Common myeloid progenitor, CD34-positive (primary cell): Measurements from ENCODE around the gene RAB11FIP3.
"Not testable (repeated sequence)": the region's sequence is repeated elsewhere in the genome, so short reads cannot be mapped to it uniquely, and the experiment has no call there.

ENCODE experiments used
- CTCF ChIA-PET: fragments of 350-600 bp; sonication (Branson Sonifier 250); formaldehyde crosslinking; loops from one replicate; lab custom pipeline; 2021; ENCODE audit warnings: antibody characterized with exemption; lab: Charles Lee
- POLR2A ChIA-PET: fragments of 350-600 bp; sonication (Branson Sonifier 250); formaldehyde crosslinking; loops from one replicate; lab custom pipeline; 2021; ENCODE audit warnings: antibody characterized with exemption; lab: Charles Lee
- DNase-seq, 3 donors: peaks; one replicate each; pipeline versions ENCODE4 v3.0.0 to v3.0.0-alpha.2; 2013
- H3K27ac ChIP-seq, 2 experiments: 1 replicate in 1 of 2; 2 replicates in 1 of 2; pipeline ENCODE4 v1.7.0; 2013; ENCODE audit warnings: inconsistent platforms in 2 of 2, low read length in 2 of 2, mild to moderate bottlenecking in 2 of 2, low read depth in 1 of 2, moderate library complexity in 1 of 2; ENCODE audit not compliant: severe bottlenecking in 2 of 2, insufficient read depth in 1 of 2, poor library complexity in 1 of 2
- H3K27me3 ChIP-seq, 5 experiments: replicated peaks in 2 of 5; 1 replicate in 3 of 5; 2 replicates in 2 of 5; pipeline versions ENCODE4 v1.6.1 to v1.7.0; 2013; ENCODE audit warnings: low read length in 4 of 5, mild to moderate bottlenecking in 2 of 5, moderate library complexity in 2 of 5, inconsistent platforms in 1 of 5; ENCODE audit not compliant: insufficient read depth in 5 of 5, control insufficient read depth in 4 of 5
- H3K36me3 ChIP-seq, 4 experiments: 1 replicate in 2 of 4; 2 replicates in 2 of 4; pipeline versions ENCODE4 v1.6.1 to v1.7.0; 2013; ENCODE audit warnings: low read length in 3 of 4, control low read depth in 1 of 4, mild to moderate bottlenecking in 1 of 4; ENCODE audit not compliant: control insufficient read depth in 4 of 4, insufficient read depth in 4 of 4
- H3K4me1 ChIP-seq, 4 experiments: 1 replicate in 3 of 4; 2 replicates in 1 of 4; pipeline versions ENCODE4 v1.6.1 to v1.7.1; 2013; ENCODE audit warnings: low read length in 3 of 4, mild to moderate bottlenecking in 3 of 4, control low read depth in 1 of 4, inconsistent platforms in 1 of 4, moderate library complexity in 1 of 4; ENCODE audit not compliant: control insufficient read depth in 4 of 4, insufficient read depth in 4 of 4; ENCODE audit errors: control extremely low read depth in 1 of 4
- H3K4me3 ChIP-seq, 7 experiments: 1 replicate in 4 of 7; 2 replicates in 3 of 7; pipeline versions ENCODE4 v1.5.1 to v1.7.0; 2013; ENCODE audit warnings: mild to moderate bottlenecking in 7 of 7, low read length in 6 of 7, moderate library complexity in 6 of 7, inconsistent platforms in 2 of 7, low read depth in 2 of 7, control low read depth in 1 of 7; ENCODE audit not compliant: insufficient read depth in 4 of 7, control insufficient read depth in 1 of 7; ENCODE audit errors: extremely low read depth in 1 of 7
- H3K9me3 ChIP-seq, 5 experiments: 1 replicate in 4 of 5; 2 replicates in 1 of 5; pipeline versions ENCODE4 v1.6.1 to v1.7.1; 2013; ENCODE audit warnings: low read length in 4 of 5, mild to moderate bottlenecking in 2 of 5, inconsistent platforms in 1 of 5, low read depth in 1 of 5, moderate library complexity in 1 of 5; ENCODE audit not compliant: control insufficient read depth in 4 of 5, insufficient read depth in 2 of 5; ENCODE audit errors: control extremely low read depth in 1 of 5
- WGBS: methylation state at CpG from one replicate; pipeline ENCODE4 v1.1.5; 2013; ENCODE audit not compliant: insufficient coverage; 5-methylcytosine and 5-hydroxymethylcytosine counted together

RAB11FIP3 gene

DNA sequence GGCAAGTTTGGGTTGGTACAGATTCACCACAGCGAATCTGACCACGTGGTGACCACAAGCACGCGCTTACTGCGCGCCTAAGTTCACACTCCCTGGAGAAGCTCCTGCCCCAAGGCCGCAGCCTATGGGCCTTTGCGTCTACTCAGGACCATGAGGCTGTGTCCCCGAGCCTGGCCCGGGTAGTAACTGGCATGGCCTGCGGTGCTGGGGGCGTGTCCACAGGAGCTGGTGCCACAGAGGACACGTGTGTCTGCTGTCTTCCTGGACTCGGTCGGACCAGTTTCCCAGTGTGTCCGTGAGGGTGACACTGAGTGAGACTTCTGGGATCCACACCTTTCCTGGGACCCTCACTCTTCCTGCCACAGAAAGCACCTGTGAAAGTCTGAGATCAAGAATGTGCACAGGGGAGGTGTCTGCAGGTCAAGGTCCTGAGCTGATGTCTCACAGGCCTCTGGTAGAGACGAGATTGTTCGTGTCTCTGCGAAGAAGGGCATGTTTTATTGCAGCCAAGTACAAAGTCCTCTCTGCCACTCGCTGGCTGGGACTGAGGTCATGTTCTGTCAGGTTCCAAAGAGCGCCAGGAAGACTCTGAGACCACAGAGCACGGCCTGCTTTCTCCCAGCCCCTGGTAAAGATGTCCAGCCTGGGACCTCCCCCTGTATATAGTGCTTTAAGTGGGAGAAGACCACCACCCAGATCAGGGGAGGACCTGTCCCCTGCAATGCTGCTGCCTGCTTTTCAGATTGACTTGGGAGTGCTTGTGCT, 76.9 kb downstream of the RAB11FIP3 start:
- POLR2A ChIA-PET, result no interaction called here
- CTCF ChIA-PET, result interaction anchor here (0.7 to 1.1 kb wide), 2 partner anchors 22 to 46 kb away, joined by 3 to 4 read pairs; no protein-coding TSS in a partner anchor

DNA sequence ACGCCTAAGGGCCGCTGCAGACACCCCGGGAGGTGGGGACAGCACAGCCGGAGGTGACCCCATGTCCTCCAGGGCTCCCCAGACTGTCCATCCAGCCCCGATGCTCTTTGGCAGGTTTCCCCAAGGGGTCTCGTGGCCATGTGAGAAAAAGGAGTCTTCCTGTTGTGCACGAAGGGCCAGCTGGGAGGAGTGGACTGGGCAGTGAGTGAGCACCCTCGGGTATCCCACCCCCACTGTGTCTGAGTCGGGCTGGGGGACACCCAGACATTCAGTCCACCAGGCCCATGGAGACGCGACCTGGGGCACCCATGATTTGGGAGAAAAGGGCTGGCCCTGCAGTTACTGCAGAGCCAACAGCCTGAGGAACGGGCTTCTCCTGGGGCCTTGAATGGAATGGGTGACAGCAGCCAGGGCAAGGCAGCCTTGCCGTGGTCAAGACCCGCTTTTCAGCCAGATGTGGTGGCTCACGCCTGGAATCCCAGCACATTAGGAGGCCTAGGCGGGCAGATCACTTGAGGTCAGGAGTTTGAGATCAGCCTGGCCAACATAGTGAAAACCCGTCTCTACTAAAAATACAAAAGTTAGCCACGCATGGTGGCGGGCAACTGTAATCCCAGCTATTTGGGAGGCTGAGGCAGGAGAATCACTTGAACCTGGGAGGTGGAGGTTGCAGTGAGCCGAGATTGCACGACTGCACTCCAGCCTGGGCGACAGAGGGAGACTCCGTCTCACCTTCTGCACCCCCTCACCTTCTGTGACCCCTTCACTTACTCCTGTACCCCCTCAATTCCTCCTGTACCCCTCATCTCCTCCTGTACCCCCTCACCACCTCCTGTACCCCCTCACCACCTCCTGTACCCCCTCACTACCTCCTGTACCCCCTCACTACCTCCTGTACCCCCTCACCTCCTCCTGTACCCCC, 78.0 kb downstream of the RAB11FIP3 start:
- CTCF ChIA-PET, result no interaction called here
- over 99% methylated on average over 19 of the region's 23 CpGs for WGBS

More for the DNA sequence above, 76.9 kb downstream of the RAB11FIP3 start:
- WGBS, result 94% methylated on average over 19 of the region's 22 CpGs
- Histone ChIP-seq H3K4me3 (no peak overlapping the region), H3K4me1 (peaks cover 0 to 2% (median under 1%) of the 10 kb centered on the region in 4 experiments), H3K36me3 (peaks cover 0 to 40% (median 5%) of the 10 kb centered on the region in 4 experiments), H3K27ac (no peak overlapping the region), H3K27me3 (no peaks in the 10 kb centered on the region), H3K9me3 (no peaks in the 10 kb centered on the region)
- no peak for DNase-seq

DNA sequence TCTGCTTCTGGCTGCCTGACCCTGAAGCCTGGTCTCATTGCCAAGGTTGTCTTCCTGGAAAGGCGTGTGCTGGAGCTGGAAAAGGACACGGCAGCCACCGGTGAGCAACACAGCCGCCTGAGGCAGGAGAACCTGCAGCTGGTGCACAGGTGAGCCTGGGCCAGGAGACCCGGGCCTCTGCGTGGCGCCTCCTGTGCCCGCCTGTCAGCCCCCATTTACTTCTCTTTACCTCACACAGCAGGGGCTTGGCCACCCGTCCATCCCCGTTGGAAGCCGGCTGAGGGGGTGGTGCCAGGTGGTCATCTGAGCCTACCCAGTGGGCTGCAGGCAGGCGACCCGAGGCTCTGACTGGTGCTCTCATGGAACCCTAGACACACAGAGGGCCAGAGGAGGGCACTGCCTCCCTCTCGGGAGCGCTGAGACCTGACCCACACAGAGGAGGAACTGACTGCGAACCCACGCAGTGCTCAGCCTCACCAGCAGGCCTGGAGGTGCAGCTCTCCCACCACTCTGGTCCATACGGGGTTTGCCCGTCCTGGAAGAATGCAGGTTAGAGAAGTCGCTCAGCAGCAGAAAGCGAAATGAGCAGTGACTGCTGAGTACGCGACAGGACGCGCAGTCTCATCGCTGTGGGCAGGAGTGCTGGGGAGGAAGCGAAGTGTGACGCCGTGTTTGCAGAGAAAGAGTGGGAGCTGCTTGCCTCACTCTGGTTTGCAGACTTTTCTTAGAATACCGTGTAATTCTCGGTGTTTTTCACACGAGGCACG, 80.2 kb downstream of the RAB11FIP3 start:
- CTCF ChIA-PET, result no interaction called here
- POLR2A ChIA-PET, result no interaction called here
- Histone ChIP-seq H3K27ac (no peak overlapping the region), H3K36me3 (peaks cover 2 to 46% (median 10%) of the 10 kb centered on the region in 4 experiments), H3K27me3 (no peaks in the 10 kb centered on the region), H3K4me1 (peaks cover 0 to 9% (median 0%) of the 10 kb centered on the region in 4 experiments), H3K4me3 (no peak overlapping the region), H3K9me3 (no peaks in the 10 kb centered on the region)
- DNase-seq, result no peak
- 94% methylated on average over 31 of the region's 33 CpGs for WGBS

More for the DNA sequence above, 78.0 kb downstream of the RAB11FIP3 start:
- H3K9me3 ChIP-seq, result no peaks in the 10 kb centered on the region
- no peaks in the 10 kb centered on the region for H3K27me3 ChIP-seq
- DNase-seq, result no peak
- H3K27ac ChIP-seq, result no peak overlapping the region
- H3K4me1 ChIP-seq, result no peaks in the 10 kb centered on the region
- POLR2A ChIA-PET, result no interaction called here
- H3K36me3 ChIP-seq, result peaks cover 0 to 41% (median 5%) of the 10 kb centered on the region in 4 experiments
- H3K4me3 ChIP-seq, result no peak overlapping the region

DNA sequence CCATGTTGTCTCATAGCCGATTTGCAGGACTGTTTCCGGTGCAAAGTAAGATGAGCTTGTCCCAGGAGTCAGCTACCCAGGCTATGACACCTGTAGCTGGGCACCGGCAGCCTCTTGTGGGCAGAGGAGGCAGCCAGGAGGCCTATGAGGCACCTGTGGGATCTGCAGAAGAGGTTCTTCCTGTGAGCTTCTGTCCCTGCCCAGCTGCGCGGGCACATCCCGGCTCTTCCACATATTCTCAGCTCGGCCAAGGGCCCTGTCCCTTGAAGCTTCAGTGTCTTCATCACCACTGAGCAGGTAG, 80.7 kb downstream of the RAB11FIP3 start:
- DNase-seq, result no peak
- WGBS, result 97% methylated on average over 7 of the region's 7 CpGs
- no peak overlapping the region for H3K4me3 ChIP-seq
- no peaks in the 10 kb centered on the region for H3K27me3 ChIP-seq
- ChIA-PET CTCF (no interaction called here), POLR2A (no interaction called here)
- H3K9me3 ChIP-seq, result no peaks in the 10 kb centered on the region
- peaks cover 2 to 47% (median 10%) of the 10 kb centered on the region in 4 experiments for H3K36me3 ChIP-seq
- no peak overlapping the region for H3K27ac ChIP-seq
- peaks cover 0 to 9% (median 0%) of the 10 kb centered on the region in 4 experiments for H3K4me1 ChIP-seq

DNA sequence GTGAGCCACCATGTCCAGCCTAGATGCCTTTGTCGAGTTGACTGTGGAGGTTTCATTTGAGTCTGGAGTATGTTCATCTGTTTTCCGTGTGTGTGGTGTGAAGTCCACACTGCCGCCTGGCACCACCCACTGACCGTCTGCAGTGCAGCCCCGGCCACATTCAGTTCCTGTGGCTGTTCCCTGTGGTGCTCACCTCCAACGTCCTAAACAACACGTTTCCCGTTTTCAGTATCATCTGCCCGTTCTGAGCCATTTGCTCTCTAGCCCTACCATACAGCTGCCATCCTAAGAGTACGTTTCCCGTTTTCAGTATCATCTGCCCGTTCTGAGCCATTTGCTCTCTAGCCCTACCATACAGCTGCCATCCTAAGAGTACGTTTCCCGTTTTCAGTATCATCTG, 82.1 kb downstream of the RAB11FIP3 start:
- H3K36me3 ChIP-seq, result peaks cover 2 to 43% (median 10%) of the 10 kb centered on the region in 4 experiments
- POLR2A ChIA-PET, result interaction anchor here (0.7 kb wide), 1 partner anchor 1896 kb away, joined by 3 read pairs; no protein-coding TSS in a partner anchor
- 92% methylated on average over 12 of the region's 14 CpGs for WGBS
- H3K9me3 ChIP-seq, H3K27ac ChIP-seq, H3K4me3 ChIP-seq, H3K4me1 ChIP-seq, H3K27me3 ChIP-seq, DNase-seq, CTCF ChIA-PET: not testable (repeated sequence)

DNA sequence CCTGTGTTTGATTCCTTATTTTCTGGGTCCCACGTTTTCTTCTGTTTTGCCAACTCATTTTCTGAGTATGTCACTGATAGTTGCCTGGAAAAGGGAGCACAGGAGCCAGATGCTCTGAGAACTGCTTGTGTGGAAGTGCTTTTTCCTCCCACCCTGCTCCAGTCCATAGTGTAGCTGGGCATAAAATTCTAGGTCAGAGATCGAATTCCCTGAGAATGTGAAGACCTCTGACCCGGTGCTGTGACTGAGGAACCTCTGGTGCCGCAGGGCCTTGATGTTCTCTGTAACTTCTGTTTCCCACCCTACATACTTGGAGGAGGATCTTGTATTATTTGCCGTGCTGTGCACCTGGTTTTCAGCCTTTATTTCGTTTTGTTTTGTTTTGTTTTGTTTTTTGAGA, 82.5 kb downstream of the RAB11FIP3 start:
- Histone ChIP-seq H3K27ac (no peak overlapping the region), H3K27me3 (no peaks in the 10 kb centered on the region), H3K4me1 (peaks cover 0 to 9% (median 0%) of the 10 kb centered on the region in 4 experiments), H3K9me3 (no peaks in the 10 kb centered on the region), H3K4me3 (no peak overlapping the region), H3K36me3 (peaks cover 2 to 40% (median 10%) of the 10 kb centered on the region in 4 experiments)
- DNase-seq, result no peak
- WGBS, result 96% methylated on average over 4 of the region's 6 CpGs
- ChIA-PET CTCF (no interaction called here), POLR2A (no interaction called here)
